Astrocyte of the spinal cord (primary cell): ENCODE results near the gene GOPC.

Experiments used
- DNase-seq: peaks from one replicate; pipeline ENCODE4 v3.0.0; 2011; ENCODE audit warnings: low read depth, low spot score
- H3K4me3 ChIP-seq: 2 replicates; pipeline ENCODE4 v1.5.1; 2011; ENCODE audit warnings: low read depth, mild to moderate bottlenecking, low read length, moderate library complexity
- CTCF ChIP-seq: IDR thresholded peaks from 2 replicates; pipeline ENCODE4 v1.5.1; 2012; ENCODE audit warnings: low read depth, mild to moderate bottlenecking, low read length, inconsistent platforms
- in situ Hi-C: cut with HindIII; loops from 2 replicates; pipeline ENCODE4 v1.10.0; 2017; ENCODE audit warnings: low sequenced_read_pairs

The GOPC gene

DNA sequence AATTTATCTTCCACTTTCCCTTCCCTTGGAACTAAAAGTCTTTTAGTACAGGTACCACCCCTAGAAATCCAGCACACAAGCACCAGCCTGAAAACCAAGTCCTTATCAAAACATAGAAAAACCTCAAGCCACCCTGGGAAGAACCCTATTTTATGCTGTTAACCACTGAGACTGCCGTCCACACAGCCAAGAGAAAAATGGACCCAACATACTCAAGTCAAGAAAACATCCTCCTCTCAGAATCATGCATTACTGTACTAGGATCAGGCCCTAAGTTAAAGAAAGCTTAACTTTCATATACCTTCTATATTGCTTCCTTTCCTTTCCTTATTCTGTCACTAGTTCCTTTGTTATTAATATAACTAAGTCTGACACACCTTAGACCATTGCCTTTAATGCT lies 16.9 kb upstream of the GOPC start:
- TF ChIP-seq CTCF = no peak
- in situ Hi-C loops = no loop called here
- H3K4me3 ChIP-seq = no peak overlapping the region
- no peak for DNase-seq

GRCh38 chr6:117617210-117618035 lies 15.1 kb upstream of the GOPC start:
- DNase-seq = no peak
- TF ChIP-seq CTCF = no peak
- in situ Hi-C loops = no loop called here
- no peak overlapping the region for H3K4me3 ChIP-seq

DNA sequence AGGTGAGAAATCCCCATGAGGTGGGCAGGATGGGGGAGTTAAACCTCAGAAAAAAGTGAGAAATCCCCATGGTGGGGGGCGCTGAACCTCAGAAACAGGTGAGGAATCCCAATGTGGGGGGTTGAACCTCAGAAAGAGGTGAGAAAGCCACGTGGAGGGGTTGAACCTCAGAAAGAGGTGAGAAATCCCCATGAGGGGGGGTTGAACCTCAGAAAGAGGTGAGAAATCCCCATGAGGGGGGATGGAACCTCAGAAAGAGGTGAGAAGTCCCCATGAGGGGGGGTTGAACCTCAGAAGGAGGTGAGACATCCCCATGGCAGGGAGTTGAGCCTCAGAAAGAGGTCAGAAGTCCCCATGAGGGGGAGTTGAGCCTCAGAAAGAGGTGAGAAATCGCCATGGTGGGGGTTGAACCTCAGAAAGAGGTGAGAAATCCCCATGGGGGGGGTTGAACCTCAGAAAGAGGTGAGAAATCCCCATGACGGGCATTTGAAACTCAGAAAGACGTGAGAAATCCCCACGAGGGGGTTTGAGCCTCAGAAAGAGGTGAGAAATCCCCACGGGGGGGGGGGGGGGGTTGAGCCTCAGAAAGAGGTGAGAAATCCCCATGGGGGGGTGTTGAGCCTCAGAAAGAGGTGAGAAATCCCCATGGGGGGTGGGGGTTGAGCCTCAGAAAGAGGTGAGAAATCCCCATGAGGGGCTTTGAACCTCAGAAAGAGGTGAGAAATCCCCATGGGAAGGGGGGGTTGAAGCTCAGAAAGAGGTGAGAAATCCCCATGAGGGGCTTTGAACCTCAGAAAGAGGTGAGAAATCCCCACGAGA lies 14.3 kb upstream of the GOPC start:
- in situ Hi-C loops = no loop called here
- H3K4me3 ChIP-seq = no peak overlapping the region
- no peak for DNase-seq
- TF ChIP-seq CTCF = no peak

- no peak for TF ChIP-seq CTCF
- in situ Hi-C loops = no loop called here
- DNase-seq = peak; percentile 85
- no peak overlapping the region for H3K4me3 ChIP-seq
Observed at GRCh38 chr6:117615750-117616390, 13.6 kb upstream of the GOPC start.

GRCh38 chr6:117613920-117614560 lies 11.7 kb upstream of the GOPC start:
- peak; percentile 31 for DNase-seq
- no peak overlapping the region for H3K4me3 ChIP-seq
- TF ChIP-seq CTCF = no peak
- in situ Hi-C loops = no loop called here

DNA sequence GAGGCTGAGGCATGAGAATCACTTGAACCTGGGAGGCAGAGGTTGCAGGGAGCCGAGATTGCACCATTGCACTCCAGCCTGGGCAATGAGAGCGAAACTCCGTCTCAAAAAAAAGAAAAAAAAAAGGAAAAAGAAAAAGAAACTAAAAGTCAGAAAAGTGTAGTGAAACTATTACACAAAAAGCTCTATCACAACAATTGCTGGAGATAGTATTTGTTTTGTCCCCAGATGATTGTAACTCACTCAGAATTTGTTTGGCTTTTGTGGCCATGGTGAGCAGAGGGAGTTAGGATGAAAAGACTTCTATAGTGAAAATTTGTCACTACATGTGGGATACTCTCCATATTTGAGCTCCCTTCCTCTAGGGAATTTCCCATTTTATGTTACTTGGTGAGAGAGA lies 5.2 kb upstream of the GOPC start:
- DNase-seq = no peak
- TF ChIP-seq CTCF = no peak
- in situ Hi-C loops = no loop called here
- no peak overlapping the region for H3K4me3 ChIP-seq
